Measurements from ENCODE around the gene TSKU. TPM values are rescaled to one million over a fixed set of nuclear protein-coding genes. Genes with fewer than 3 reads are reported as not detected.

The TSKU gene
- total RNA-seq, 4 donors from 2014 or later = 153 to 281 (median 161) TPM

DNA sequence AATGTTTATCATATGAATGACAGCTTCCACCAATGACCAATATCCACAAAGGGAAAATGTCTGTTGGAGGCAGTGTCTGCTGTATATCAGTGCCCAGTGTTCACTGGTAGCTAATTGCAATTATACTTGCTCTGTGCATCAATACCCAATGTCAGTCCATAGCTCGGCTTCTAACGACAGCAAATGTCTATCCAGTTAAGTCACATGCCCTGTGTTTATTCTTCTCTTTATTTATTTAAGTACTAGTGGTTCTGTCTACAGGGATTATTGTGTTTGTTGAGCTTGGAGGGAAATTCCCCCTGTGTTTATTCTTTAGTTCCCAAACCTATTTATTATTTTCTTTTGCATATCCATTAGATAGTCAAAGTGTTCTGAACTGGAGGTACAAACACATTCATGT, 18.6 kb downstream of the TSKU start:
- ATAC-seq (ENCODE audit: low FRiP score) = no peak
- DNase-seq (ENCODE audit: low spot score) = no peak
- no peak for TF ChIP-seq CTCF (IDR thresholded peaks at IDR 0.05)

GRCh38 chr11:76802151-76802550, 19.0 kb downstream of the TSKU start:
- no peak for ATAC-seq (ENCODE audit: low FRiP score)
- no peak for DNase-seq (ENCODE audit: low spot score)
- no peak for TF ChIP-seq CTCF (IDR thresholded peaks at IDR 0.05)

GRCh38 chr11:76802621-76803020, 19.5 kb downstream of the TSKU start:
- ATAC-seq (ENCODE audit: low FRiP score) (no peak), DNase-seq (ENCODE audit: low spot score) (no peak)
- no peak for TF ChIP-seq CTCF (IDR thresholded peaks at IDR 0.05)

DNA sequence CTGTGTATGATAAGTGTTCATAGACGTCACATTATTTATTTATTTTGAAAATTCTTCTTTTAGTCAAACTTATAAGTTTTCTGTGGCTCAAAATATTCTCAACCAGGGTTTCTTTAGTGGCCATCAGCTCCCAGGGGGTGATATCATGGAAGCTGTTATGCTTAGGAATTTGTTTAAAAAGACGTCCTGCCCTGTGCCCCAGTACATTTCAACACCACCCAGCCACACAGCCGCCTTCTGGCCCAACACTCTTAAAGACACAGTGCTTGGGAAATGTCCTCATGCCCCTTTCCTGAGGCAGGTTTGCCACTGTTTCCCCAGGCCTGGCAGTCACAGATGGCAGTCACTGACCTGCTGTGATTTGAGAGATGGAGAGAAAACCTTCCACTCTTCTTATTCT, 19.9 kb downstream of the TSKU start:
- no peak for ATAC-seq (ENCODE audit: low FRiP score)
- DNase-seq (ENCODE audit: low spot score) = no peak
- TF ChIP-seq CTCF (IDR thresholded peaks at IDR 0.05) = no peak

- DNase-seq (ENCODE audit: low spot score) = no peak
Observed at GRCh38 chr11:76803811-76804600, 20.9 kb downstream of the TSKU start.

DNA sequence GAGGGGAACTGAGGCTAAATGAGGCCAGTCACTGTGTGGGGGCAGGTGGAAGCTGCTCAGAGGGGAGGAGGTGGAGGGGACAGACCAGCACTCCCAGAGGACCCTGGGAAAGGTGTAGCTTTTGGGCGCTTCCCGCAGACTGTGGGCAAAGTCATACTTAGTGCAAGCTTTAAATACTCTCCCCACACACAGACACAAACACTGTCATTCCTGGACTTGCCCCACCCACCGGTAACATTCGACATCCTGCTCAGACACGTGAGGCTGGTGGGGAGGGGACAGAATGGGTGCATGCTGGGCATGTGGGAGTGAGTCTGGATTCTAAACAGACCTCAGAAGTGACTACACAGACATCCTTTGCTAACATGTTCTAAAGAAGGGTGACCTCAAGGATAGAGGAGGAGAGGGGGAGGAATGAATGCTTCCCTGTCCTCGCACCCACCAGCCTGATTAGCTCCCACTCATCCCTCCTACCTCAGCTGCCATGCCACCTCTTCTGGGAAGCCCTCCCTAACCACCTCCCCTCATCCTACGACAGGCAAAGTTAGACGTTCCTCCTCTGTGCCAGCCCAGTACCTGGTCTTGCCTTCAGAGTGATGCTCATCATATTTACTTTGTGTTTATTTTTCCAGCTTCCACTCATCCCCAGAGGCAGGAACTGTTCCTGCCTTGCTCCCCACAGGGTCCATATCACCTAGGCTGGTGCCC, 22.2 kb downstream of the TSKU start:
- no peak for DNase-seq (ENCODE audit: low spot score)
- no peak for ATAC-seq (ENCODE audit: low FRiP score)
- TF ChIP-seq CTCF (IDR thresholded peaks at IDR 0.05) = no peak

More at GRCh38 chr11:76803811-76804600, 20.9 kb downstream of the TSKU start:
- no peak for ATAC-seq (ENCODE audit: low FRiP score)
- TF ChIP-seq CTCF (IDR thresholded peaks at IDR 0.05) = no peak

DNA sequence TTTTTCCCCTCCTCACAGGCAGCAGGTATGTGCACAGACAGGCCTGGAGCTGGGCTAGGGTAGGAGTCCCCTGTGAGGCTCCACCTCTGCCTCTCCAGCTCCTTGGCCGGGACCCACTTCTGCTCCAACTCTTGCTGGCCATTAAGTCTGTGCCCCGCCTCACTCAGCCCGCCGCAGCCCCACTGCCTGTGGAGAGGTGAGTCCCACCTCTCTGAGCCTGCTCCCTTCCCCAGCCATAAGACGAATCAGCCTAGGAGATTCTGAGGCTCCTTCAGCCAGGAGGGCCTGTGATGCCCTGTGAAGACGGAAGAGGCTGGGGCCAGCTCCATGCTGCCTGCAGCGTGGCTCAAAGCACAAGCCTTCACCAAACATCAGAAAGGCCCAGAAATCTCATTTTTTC, 23.0 kb downstream of the TSKU start:
- no peak for ATAC-seq (ENCODE audit: low FRiP score)
- TF ChIP-seq CTCF (IDR thresholded peaks at IDR 0.05) = no peak
- no peak for DNase-seq (ENCODE audit: low spot score)

Data from omental fat pad (tissue), 4 donors.